GM12878 (cell line): Measurements from ENCODE around the gene LUZP2. TPM values are rescaled to one million over a fixed set of nuclear protein-coding genes. Genes with fewer than 3 reads are reported as not detected.

Experiments
- BMI1 ChIP-seq: fragments of 450-650 bp; IDR thresholded peaks from 2 replicates; pipeline ENCODE4 v1.6.1; 2016; ENCODE audit warnings: mild to moderate bottlenecking, moderate library complexity, borderline replicate concordance
- BRCA1 ChIP-seq: IDR thresholded peaks from 2 replicates; pipeline ENCODE4 v1.6.1; 2011; ENCODE audit warnings: low read depth, low read length, improper control_type of control experiment
- EP300 ChIP-seq, 2 experiments: fragments of 150-350 bp in 1 of 2; IDR thresholded peaks; 2 replicates each; pipeline ENCODE4 v1.6.1; 2011 to 2012; ENCODE audit warnings: low read depth in 2 of 2, low read length in 2 of 2, borderline replicate concordance in 1 of 2, improper control_type of control experiment in 1 of 2, inconsistent platforms in 1 of 2; ENCODE audit not compliant: control insufficient read depth in 1 of 2
- IKZF1 ChIP-seq: fragments of 450-650 bp; conservative IDR thresholded peaks from 2 replicates; pipeline ENCODE4 v1.6.1; 2017; ENCODE audit warnings: antibody characterized with exemption, mild to moderate bottlenecking
- RBBP5 ChIP-seq: fragments of 200-600 bp; sonication (generic); conservative IDR thresholded peaks from 2 replicates; pipeline ENCODE4 v1.6.1; 2016
- TCF7 ChIP-seq: IDR thresholded peaks from 2 replicates; pipeline ENCODE4 v1.6.1; 2014; ENCODE audit warnings: antibody characterized with exemption, borderline replicate concordance
- YY1 ChIP-seq: IDR thresholded peaks from 2 replicates; pipeline ENCODE4 v1.6.1; 2011; ENCODE audit warnings: low read depth, mild to moderate bottlenecking, low read length
- ZNF622 ChIP-seq: fragments of 450-650 bp; IDR thresholded peaks from 2 replicates; pipeline ENCODE4 v1.6.1; 2017; ENCODE audit warnings: mild to moderate bottlenecking, inconsistent platforms
- polyA plus RNA-seq, 11 experiments: library from polyadenylated mRNA; depleted of rRNA in 4 of 11; unstranded in 6 of 11; stranded (reverse) in 5 of 11; fragments of >200 nt; fragmentation: Nextera tagmentation in 4 of 11; fragmentation: Illumina TruSeq in 1 of 11; extraction: Ambion mirVana in 4 of 11; extraction: Trizol in 1 of 11; gene quantifications; 1 replicate in 1 of 11; 2 replicates in 10 of 11; pipeline versions ENCODE4 v1.2.1 to v1.2.3, GENCODE V29; 2011 to 2016; ENCODE audit warnings: inconsistent platforms in 2 of 11, missing spikeins in 2 of 11, low read depth in 1 of 11
- total RNA-seq, 4 experiments: library from RNA; depleted of rRNA in 3 of 4; stranded (reverse); fragments of >200 nt in 3 of 4; fragmentation: Illumina TruSeq in 1 of 4; extraction: Trizol in 1 of 4; gene quantifications; 2 replicates each; pipeline versions ENCODE4 v1.2.1 to v1.2.3, GENCODE V29; 2013 to 2021
- TF ChIP-seq, protein P1 (sequence below): fragments of 150-350 bp; IDR thresholded peaks from 2 replicates; pipeline ENCODE4 v1.6.1; 2016; ENCODE audit warnings: low read depth, low read length
- TF ChIP-seq, protein P2 (sequence below): fragments of 450-650 bp; IDR thresholded peaks from 2 replicates; pipeline ENCODE4 v1.6.1; 2017; ENCODE audit warnings: borderline replicate concordance

Gene LUZP2
- total and polyA plus RNA-seq, 10 of the 15 experiments (the other 5 are each of a cell fraction or from before 2014, with no cell fraction given), result not detected

DNA sequence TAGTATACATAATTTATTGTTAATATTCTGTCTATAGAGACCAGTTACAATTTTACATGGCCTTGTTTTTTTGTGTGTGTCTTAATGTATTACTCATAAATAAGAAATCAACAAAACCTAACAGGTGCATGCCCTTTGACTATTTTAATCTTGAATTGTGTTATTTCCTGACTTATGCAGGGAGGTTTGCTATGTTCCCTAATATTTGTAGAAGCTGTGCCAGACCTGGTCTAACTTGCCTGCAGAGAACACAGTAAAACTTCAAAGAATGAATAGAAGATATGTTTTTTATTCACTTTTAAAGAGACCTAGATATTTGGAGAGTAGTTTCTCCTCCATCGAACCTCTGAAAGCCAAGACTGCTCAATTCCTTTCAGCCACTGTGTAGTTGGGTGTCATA lies 234.7 kb downstream of the LUZP2 start (continued):
- TF ChIP-seq, protein P1, sequence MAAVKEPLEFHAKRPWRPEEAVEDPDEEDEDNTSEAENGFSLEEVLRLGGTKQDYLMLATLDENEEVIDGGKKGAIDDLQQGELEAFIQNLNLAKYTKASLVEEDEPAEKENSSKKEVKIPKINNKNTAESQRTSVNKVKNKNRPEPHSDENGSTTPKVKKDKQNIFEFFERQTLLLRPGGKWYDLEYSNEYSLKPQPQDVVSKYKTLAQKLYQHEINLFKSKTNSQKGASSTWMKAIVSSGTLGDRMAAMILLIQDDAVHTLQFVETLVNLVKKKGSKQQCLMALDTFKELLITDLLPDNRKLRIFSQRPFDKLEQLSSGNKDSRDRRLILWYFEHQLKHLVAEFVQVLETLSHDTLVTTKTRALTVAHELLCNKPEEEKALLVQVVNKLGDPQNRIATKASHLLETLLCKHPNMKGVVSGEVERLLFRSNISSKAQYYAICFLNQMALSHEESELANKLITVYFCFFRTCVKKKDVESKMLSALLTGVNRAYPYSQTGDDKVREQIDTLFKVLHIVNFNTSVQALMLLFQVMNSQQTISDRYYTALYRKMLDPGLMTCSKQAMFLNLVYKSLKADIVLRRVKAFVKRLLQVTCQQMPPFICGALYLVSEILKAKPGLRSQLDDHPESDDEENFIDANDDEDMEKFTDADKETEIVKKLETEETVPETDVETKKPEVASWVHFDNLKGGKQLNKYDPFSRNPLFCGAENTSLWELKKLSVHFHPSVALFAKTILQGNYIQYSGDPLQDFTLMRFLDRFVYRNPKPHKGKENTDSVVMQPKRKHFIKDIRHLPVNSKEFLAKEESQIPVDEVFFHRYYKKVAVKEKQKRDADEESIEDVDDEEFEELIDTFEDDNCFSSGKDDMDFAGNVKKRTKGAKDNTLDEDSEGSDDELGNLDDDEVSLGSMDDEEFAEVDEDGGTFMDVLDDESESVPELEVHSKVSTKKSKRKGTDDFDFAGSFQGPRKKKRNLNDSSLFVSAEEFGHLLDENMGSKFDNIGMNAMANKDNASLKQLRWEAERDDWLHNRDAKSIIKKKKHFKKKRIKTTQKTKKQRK, result no peak
- no peak for TF ChIP-seq BRCA1
- no peak for TF ChIP-seq YY1
- TF ChIP-seq ZNF622, result no peak
- no peak for TF ChIP-seq RBBP5
- no peak for TF ChIP-seq EP300 (IDR thresholded peaks at IDR 0.05; ENCODE audit: borderline replicate concordance in 1 of 2, control insufficient read depth in 1 of 2, low read depth in 2 of 2, low read length in 2 of 2)
- TF ChIP-seq BMI1, result no peak
- TF ChIP-seq IKZF1, result no peak
- TF ChIP-seq, protein P2, sequence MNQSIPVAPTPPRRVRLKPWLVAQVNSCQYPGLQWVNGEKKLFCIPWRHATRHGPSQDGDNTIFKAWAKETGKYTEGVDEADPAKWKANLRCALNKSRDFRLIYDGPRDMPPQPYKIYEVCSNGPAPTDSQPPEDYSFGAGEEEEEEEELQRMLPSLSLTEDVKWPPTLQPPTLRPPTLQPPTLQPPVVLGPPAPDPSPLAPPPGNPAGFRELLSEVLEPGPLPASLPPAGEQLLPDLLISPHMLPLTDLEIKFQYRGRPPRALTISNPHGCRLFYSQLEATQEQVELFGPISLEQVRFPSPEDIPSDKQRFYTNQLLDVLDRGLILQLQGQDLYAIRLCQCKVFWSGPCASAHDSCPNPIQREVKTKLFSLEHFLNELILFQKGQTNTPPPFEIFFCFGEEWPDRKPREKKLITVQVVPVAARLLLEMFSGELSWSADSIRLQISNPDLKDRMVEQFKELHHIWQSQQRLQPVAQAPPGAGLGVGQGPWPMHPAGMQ, result no peak
- TF ChIP-seq TCF7, result no peak
